ENCODE results near the gene GLIPR2. TPM values are rescaled to one million over a fixed set of nuclear protein-coding genes. Genes with fewer than 3 reads are reported as not detected.
"Not testable (repeated sequence)": the region's sequence is repeated elsewhere in the genome, so short reads cannot be mapped to it uniquely, and the experiment has no call there.

The GLIPR2 gene
- total RNA-seq, 1 experiment from 2014 or later: 9.7 TPM

GRCh38 chr9:36123515-36123914 lies 13.0 kb upstream of the GLIPR2 start:
- no peak for DNase-seq (ENCODE audit: low spot score)

DNA sequence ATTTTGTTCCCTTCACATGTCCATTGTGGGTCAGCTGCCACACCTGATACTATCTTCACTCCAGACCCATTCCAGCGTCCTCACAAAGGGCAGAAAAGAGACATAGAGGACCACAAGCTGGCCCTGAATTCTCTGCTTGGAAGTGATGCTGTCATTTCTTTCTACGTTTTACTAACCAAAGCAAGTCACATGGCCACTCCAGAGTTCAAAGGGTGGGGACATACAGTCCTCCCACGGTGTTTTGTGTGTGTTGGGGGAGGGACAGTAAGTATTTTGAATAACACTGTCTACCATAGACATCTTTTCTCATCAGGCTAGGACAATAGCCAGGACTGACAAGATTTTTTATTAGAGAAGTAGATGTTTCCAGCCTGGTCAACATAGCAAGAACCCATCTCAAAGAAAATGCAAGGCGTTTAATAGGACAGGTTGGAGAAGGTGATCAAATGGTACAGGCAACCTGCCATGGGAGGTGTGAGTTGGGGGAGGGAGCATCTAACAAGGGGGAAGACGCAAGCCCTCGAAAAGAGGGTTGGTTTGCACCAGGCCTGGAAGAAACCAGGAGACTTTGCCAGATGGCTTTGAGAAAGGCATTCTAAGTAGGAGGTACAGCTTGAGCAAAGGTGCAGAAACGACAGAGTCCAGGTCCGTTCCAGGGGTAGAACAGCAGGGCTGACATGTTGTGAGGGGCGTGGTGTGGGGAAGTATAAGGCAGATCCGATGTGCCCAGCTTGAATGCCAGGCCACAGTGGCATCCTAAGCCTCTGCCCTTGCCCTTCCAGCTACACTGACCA lies 11.3 kb upstream of the GLIPR2 start:
- DNase-seq (ENCODE audit: low spot score): no peak

DNA sequence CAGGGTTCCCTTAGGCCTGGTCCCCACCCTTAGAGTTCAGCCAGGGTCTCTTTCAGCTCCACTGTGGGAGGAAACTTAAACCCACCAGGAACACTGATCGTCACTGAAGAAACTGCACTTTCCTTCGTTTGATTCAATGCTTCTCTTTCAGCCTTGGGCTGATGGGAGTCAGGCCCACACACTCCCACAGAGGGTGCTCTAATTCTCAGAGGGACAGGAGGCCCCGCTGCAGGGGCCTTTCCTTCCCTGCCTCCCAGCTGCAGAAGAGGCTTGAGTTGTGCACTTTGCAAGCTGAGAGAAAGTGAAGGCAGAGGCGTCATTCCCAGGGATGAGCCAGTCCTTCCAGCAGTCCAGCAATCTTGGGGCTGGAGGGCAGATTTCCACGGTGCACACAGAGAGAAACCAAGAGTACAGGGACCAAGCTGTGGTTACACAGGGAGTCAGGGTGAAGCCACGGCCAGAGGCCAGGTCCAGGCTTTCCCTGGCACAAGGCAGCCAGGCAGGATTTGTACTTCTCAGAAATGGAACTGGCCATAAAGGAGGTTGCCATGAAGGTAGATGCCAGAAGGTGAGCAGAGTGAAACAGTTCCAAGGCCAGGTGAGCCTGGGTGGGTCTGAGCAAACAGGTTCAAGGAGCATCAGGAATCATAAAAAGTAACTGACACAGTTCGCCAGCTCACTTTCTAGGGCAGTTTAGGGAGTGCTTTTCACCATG lies 10.4 kb upstream of the GLIPR2 start:
- DNase-seq (ENCODE audit: low spot score): no peak

- no peak for DNase-seq (ENCODE audit: low spot score)
Measured at GRCh38 chr9:36127652-36128244, 8.8 kb upstream of the GLIPR2 start.

DNA sequence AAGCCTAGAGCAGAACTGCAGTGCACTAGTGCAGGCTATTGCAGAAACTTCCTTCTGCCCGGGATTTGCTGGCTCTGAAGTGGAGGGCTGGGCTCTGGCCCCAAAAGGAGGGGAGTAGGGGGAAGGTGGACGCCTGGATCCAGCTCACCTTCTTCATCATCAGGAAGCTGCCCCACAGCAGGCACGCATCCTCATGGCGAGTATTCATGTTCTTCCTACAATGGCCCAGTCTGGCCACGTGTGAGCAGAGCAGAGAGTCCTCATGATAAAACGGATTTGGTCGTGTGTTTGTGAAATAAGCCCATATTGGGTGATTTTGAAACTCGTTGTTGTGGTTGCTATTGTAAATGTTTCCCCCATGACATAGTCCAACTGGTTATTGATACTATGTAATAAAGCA lies 8.2 kb upstream of the GLIPR2 start:
- no peak for DNase-seq (ENCODE audit: low spot score)

DNA sequence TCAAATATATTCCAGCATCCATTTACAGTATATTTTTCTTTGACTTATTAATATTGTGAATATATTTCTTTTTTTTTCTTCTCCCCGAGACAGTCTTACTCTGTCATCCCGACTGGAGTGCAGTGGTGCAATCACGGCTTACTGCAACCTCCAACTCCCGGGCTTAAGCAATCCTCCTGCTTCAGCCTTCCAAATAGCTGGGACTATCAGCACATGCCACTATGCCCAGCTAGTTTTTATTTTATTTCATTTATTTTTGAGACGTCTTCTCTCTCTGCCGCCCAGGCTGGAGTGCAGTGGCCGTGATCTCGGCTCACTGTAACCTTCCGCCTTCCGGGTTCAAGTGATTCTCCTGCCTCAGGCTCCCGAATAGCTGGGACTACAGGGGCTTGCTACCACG lies 7.4 kb upstream of the GLIPR2 start:
- no peak for DNase-seq (ENCODE audit: low spot score)

- not testable (repeated sequence) for DNase-seq (ENCODE audit: low spot score)
Measured at GRCh38 chr9:36131666-36132065, 4.9 kb upstream of the GLIPR2 start.

DNA sequence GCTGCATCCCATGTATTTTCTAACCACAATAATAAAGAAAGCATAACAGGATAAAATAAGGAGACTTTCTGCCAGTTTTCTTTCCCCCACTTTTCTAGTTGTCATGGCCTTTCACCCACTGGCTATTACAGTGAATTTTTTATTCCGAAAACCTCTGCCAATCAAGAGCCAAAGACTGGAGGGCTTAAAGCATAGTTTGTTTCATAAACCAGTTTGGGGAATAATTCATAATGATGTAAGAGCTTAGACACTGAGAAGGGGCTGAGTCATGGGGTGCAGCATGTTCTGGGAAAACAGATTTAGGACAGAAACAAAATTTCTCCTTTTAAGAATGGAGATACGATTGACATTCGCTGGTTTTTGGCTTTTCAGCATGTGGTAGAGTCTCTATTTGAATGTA lies 4.4 kb upstream of the GLIPR2 start:
- DNase-seq (ENCODE audit: low spot score): no peak

GRCh38 chr9:36134761-36135505 lies 1.6 kb upstream of the GLIPR2 start:
- no peak for DNase-seq (ENCODE audit: low spot score)

- DNase-seq (ENCODE audit: low spot score): no peak
Measured at GRCh38 chr9:36135741-36136271, 727 bp upstream of the GLIPR2 start.

GRCh38 chr9:36136894-36137391 lies 410 bp downstream of the GLIPR2 start:
- DNase-seq (ENCODE audit: low spot score): no peak

DNA sequence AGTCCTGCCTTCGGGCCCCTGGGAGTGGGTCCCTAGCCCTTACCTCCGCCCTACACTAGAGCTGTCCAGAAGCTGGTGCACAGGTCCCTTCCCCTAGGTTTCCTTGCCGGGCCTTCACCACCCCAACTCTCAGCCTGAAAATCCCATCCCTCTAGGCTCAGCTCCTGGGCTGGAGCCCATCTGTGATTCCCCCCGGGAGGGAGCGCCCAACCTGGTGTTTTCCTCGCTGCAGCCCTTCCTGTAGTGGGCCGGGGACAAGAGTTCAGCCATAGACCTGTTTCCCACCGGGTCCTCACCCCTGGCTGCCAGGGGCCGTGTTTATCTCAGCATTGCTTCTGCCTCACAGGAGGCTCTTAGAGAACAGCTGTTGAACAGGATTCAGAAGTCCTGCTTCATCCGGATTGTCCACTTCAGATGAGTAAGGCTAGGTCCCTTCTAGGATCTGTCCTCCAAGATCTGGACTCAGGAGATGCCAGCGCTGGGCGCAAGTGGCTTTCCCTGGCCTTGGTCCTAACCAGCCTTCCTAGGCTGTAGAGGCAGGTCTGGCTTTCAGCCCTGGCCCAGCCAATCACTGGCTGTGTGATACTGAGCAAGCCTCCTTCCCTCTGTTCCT lies 965 bp downstream of the GLIPR2 start:
- DNase-seq (ENCODE audit: low spot score): no peak

- no peak for DNase-seq (ENCODE audit: low spot score)
Measured at GRCh38 chr9:36138496-36138895, 2.0 kb downstream of the GLIPR2 start.

DNA sequence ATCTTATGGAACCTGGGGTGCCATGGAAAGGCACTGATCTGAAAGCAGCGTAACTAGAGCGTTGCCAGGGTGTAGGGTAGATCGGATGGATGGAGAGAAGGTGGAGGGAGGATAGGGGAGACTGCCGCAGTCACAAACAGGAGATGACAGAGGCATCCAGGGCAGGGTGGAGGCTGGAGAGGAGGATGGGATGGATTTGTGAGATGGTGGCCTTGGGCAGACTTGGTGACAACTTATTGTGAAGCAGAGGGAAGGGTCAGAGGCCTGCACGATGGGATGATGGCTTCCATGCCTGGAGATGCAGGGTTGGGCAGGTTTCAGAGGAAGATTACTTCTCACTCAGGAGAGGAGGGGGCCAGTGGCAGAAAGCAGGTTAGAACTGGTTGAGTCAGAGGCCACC lies 2.4 kb downstream of the GLIPR2 start:
- no peak for DNase-seq (ENCODE audit: low spot score)

- no peak for DNase-seq (ENCODE audit: low spot score)
Measured at GRCh38 chr9:36140086-36141084, 3.9 kb downstream of the GLIPR2 start.

- DNase-seq (ENCODE audit: low spot score): peak; percentile 51
Measured at GRCh38 chr9:36141288-36141687, 4.8 kb downstream of the GLIPR2 start.

GRCh38 chr9:36141761-36142160 lies 5.2 kb downstream of the GLIPR2 start:
- DNase-seq (ENCODE audit: low spot score): no peak

DNA sequence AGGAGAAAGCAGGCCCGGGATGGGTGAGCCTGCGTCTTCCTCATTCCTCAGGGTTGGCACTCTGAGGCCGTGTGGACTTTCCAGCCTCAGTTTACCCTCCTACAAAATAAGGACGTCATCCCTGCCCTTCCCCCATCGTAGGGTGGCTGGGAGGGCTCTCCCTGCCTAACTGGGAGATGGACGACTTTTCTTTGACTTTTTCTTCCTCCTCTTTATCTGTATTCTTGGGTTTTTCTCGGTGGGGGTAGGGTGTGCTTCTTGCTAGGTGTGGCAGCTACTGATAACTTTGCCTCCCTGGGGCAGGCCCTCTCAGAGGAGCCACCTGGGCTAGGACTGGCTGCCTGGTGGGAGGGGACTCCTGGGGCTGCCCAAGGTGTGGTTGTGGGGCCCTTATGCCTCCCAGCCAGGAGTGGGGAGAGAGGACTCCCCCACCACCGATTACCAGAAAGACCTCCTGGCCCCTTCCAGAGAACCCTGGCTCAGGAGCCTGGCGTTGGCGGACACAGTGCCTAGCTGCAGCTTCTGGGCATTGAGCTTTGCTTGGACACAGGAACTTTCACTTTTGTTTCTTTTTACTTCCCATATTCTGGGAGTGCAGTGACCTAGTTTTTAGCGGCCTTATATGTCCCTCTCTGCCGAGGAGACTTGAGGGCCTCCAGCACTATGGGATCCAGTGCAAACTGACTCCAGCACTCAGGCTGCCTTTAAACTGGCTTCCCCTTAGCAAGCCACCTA lies 6.1 kb downstream of the GLIPR2 start:
- DNase-seq (ENCODE audit: low spot score): no peak

DNA sequence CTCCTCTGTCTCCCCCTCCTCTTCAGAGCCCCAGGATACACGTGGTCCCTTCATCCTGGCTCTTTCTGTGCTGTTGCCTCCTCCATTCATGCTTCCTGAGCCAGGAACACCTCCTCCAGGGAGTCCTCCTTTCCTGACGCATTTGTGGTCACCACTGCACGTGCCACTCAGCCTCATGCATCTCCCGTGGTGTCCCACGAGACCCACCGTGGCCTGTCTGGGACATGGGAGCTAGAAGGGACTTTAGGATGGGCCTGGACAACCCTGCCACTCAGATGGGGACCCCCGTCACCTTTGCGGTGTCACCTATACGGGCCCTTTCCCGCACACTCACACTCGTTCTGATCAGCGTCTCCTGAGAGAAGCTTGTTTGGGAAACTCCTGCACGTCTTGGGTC lies 6.7 kb downstream of the GLIPR2 start:
- DNase-seq (ENCODE audit: low spot score): no peak

Measured in H4 (cell line).